A549 (cell line): ENCODE data around the gene PRMT5. TPM values are rescaled to one million over a fixed set of nuclear protein-coding genes. Genes with fewer than 3 reads are reported as not detected.

Experiments
- ATAC-seq, 2 experiments: fragments of 200-7000 bp in 1 of 2; fragments of >200 bp in 1 of 2; cut with Nextera tagmentation in 1 of 2; cut with Tn5 transposase in 1 of 2; 3 replicates each; pipeline versions ENCODE4 v1.8.0 to v1.9.1; 2018 to 2020; ENCODE audit warnings: mild to moderate bottlenecking in 1 of 2, moderate library complexity in 1 of 2
- CTCF ChIA-PET: fragments of 300-600 bp; sonication (Branson Sonifier 250); formaldehyde crosslinking; extraction: SDS; loops from one replicate; lab custom pipeline; 2021; ENCODE audit warnings: antibody characterized with exemption, inconsistent platforms; lab: Yijun Ruan, JAX
- POLR2A ChIA-PET: fragments of 350-600 bp; formaldehyde crosslinking; extraction: SDS; loops from one replicate; lab custom pipeline; 2021; ENCODE audit warnings: antibody characterized with exemption, inconsistent platforms; lab: Yijun Ruan, JAX
- DNase-seq, 2 experiments: peaks; one replicate each; pipeline versions ENCODE4 v3.0.0 to v3.0.0-alpha.2; 2011 to 2016; ENCODE audit warnings: low read depth in 1 of 2, low spot score in 1 of 2
- FAIRE-seq: peaks from 2 replicates; lab custom pipeline; 2011; peaks lifted over from hg19 to GRCh38; lab: Jason Lieb, UNC
- H3K27ac ChIP-seq, 2 experiments: fragments of >200 bp; sonication (Bioruptor Twin); formaldehyde crosslinking; 3 replicates each; pipeline ENCODE4 v1.5.1; 2016 to 2017
- H3K4me1 ChIP-seq: fragments of >200 bp; sonication (Bioruptor Twin); formaldehyde crosslinking; 3 replicates; pipeline ENCODE4 v1.6.1; 2016
- H3K4me2 ChIP-seq: fragments of >200 bp; sonication (Bioruptor Twin); formaldehyde crosslinking; 3 replicates; pipeline ENCODE4 v1.6.1; 2016
- H3K4me3 ChIP-seq: fragments of >200 bp; sonication (Bioruptor Twin); formaldehyde crosslinking; 3 replicates; pipeline ENCODE4 v1.5.1; 2016
- H3K9me3 ChIP-seq: fragments of >200 bp; sonication (Bioruptor Twin); formaldehyde crosslinking; 3 replicates; pipeline ENCODE4 v1.6.1; 2016
- BCL3 ChIP-seq: fragments of >200 bp; sonication (Bioruptor Twin); formaldehyde crosslinking; IDR thresholded peaks from 3 replicates; pipeline ENCODE4 v1.6.1; 2016
- CBX2 ChIP-seq: fragments of 200-600 bp; sonication (generic); IDR thresholded peaks from 2 replicates; pipeline ENCODE4 v1.6.1; 2016; ENCODE audit warnings: low read depth, mild to moderate bottlenecking, borderline replicate concordance
- CEBPB ChIP-seq, 2 experiments: fragments of >200 bp in 1 of 2; sonication (Bioruptor Twin) in 1 of 2; formaldehyde crosslinking in 1 of 2; IDR thresholded peaks; 2 replicates each; pipeline ENCODE4 v1.6.1; 2012 to 2016
- CHD2 ChIP-seq: fragments of 150-350 bp; IDR thresholded peaks from 2 replicates; pipeline ENCODE4 v1.6.1; 2014; ENCODE audit warnings: low read length; ENCODE audit not compliant: partially characterized antibody
- CTCF ChIP-seq: fragments of >200 bp; sonication (Bioruptor Twin); formaldehyde crosslinking; IDR thresholded peaks from 3 replicates; pipeline ENCODE4 v1.5.1; 2016
- EHF ChIP-seq: fragments of 250-450 bp; sonication (Bioruptor Pico); IDR thresholded peaks from 2 replicates; pipeline ENCODE4 v1.5.0; 2020; ENCODE audit warnings: mild to moderate bottlenecking
- EHMT2 ChIP-seq: fragments of 200-600 bp; sonication (generic); IDR thresholded peaks from 2 replicates; pipeline ENCODE4 v1.6.1; 2016; ENCODE audit warnings: antibody characterized with exemption, low read depth, mild to moderate bottlenecking, moderate library complexity
- EP300 ChIP-seq, 2 experiments: fragments of >200 bp; sonication (Bioruptor Twin); formaldehyde crosslinking; IDR thresholded peaks; 2 replicates in 1 of 2; 3 replicates in 1 of 2; pipeline ENCODE4 v1.6.1; 2016 to 2017
- FOSB ChIP-seq: fragments of 250-450 bp; sonication (Bioruptor Pico); IDR thresholded peaks from 2 replicates; pipeline ENCODE4 v1.5.0; 2020; ENCODE audit warnings: mild to moderate bottlenecking, moderate library complexity
- FOSL2 ChIP-seq, 2 experiments: fragments of 450-650 bp in 1 of 2; fragments of >200 bp in 1 of 2; sonication (Bioruptor Twin) in 1 of 2; formaldehyde crosslinking; IDR thresholded peaks; 2 replicates each; pipeline versions ENCODE4 v1.5.0 to v1.6.1; 2016 to 2020; ENCODE audit warnings: mild to moderate bottlenecking in 1 of 2, moderate library complexity in 1 of 2
- GATA3 ChIP-seq: IDR thresholded peaks from 2 replicates; pipeline ENCODE4 v1.6.1; 2012; ENCODE audit warnings: borderline replicate concordance
- HDAC2 ChIP-seq: fragments of 200-600 bp; sonication (generic); IDR thresholded peaks from 2 replicates; pipeline ENCODE4 v1.6.1; 2016
- HES2 ChIP-seq: fragments of >200 bp; sonication (Bioruptor Twin); formaldehyde crosslinking; IDR thresholded peaks from 2 replicates; pipeline ENCODE4 v1.6.1; 2016
- HMGXB4 ChIP-seq: fragments of 250-450 bp; sonication (Bioruptor Pico); IDR thresholded peaks from 2 replicates; pipeline ENCODE4 v1.5.0; 2021; ENCODE audit warnings: mild to moderate bottlenecking, moderate library complexity, borderline replicate concordance
- HOXA7 ChIP-seq: fragments of 250-450 bp; sonication (Bioruptor Pico); IDR thresholded peaks from 2 replicates; pipeline ENCODE4 v1.5.0; 2020; ENCODE audit warnings: mild to moderate bottlenecking, moderate library complexity
- JUN ChIP-seq, 2 experiments: fragments of >200 bp; sonication (Bioruptor Twin); formaldehyde crosslinking; IDR thresholded peaks; 2 replicates in 1 of 2; 3 replicates in 1 of 2; pipeline ENCODE4 v1.6.1; 2016 to 2017
- MAFK ChIP-seq: fragments of 450-650 bp; IDR thresholded peaks from 2 replicates; pipeline ENCODE4 v1.6.1; 2014; ENCODE audit not compliant: partially characterized antibody
- MYC ChIP-seq: IDR thresholded peaks from 2 replicates; pipeline ENCODE4 v1.6.1; 2012; ENCODE audit warnings: mild to moderate bottlenecking, inconsistent platforms, low read length, improper control_type of control experiment, borderline replicate concordance
- NFE2L2 ChIP-seq: fragments of 150-350 bp; conservative IDR thresholded peaks from 2 replicates; pipeline ENCODE4 v1.6.1; 2014; ENCODE audit warnings: low read length
- NPAS2 ChIP-seq: fragments of 250-450 bp; sonication (Bioruptor Pico); IDR thresholded peaks from 2 replicates; pipeline ENCODE4 v1.8.0; 2022; ENCODE audit warnings: mild to moderate bottlenecking, moderate library complexity, borderline replicate concordance
- NR3C1 ChIP-seq: fragments of >200 bp; sonication (Bioruptor Twin); formaldehyde crosslinking; IDR thresholded peaks from 3 replicates; pipeline ENCODE4 v1.6.1; 2017
- PBX3 ChIP-seq: IDR thresholded peaks from 2 replicates; pipeline ENCODE4 v1.6.1; 2012
- PHF8 ChIP-seq: fragments of 200-600 bp; sonication (generic); IDR thresholded peaks from 2 replicates; pipeline ENCODE4 v1.6.1; 2016; ENCODE audit warnings: low read depth, mild to moderate bottlenecking, antibody characterized with exemption, moderate library complexity, borderline replicate concordance
- POLR2A ChIP-seq: IDR thresholded peaks from 2 replicates; pipeline ENCODE4 v1.6.1; 2012; ENCODE audit warnings: mild to moderate bottlenecking, low read length
- RAD21 ChIP-seq, 2 experiments: fragments of >200 bp in 1 of 2; sonication (Bioruptor Twin) in 1 of 2; formaldehyde crosslinking in 1 of 2; IDR thresholded peaks in 1 of 2; conservative IDR thresholded peaks in 1 of 2; 2 replicates in 1 of 2; 3 replicates in 1 of 2; pipeline ENCODE4 v1.6.1; 2012 to 2018; ENCODE audit warnings: inconsistent platforms in 1 of 2
- RARB ChIP-seq: fragments of 250-450 bp; sonication (Bioruptor Pico); IDR thresholded peaks from 2 replicates; pipeline ENCODE4 v1.8.0; 2021; ENCODE audit warnings: mild to moderate bottlenecking, moderate library complexity
- SMC3 ChIP-seq: fragments of >200 bp; sonication (Bioruptor Twin); formaldehyde crosslinking; IDR thresholded peaks from 3 replicates; pipeline ENCODE4 v1.6.1; 2018; ENCODE audit warnings: inconsistent platforms
- TFCP2L1 ChIP-seq: fragments of 250-450 bp; sonication (Bioruptor Pico); IDR thresholded peaks from 2 replicates; pipeline ENCODE4 v1.5.0; 2021; ENCODE audit warnings: mild to moderate bottlenecking
- TP53 ChIP-seq: fragments of 250-450 bp; sonication (Bioruptor Pico); IDR thresholded peaks from 2 replicates; pipeline ENCODE4 v1.5.0; 2021; ENCODE audit warnings: mild to moderate bottlenecking, moderate library complexity
- ZFP36 ChIP-seq: fragments of 450-650 bp; IDR thresholded peaks from 2 replicates; pipeline ENCODE4 v1.6.1; 2014; ENCODE audit warnings: borderline replicate concordance; ENCODE audit not compliant: partially characterized antibody
- ZNF302 ChIP-seq: fragments of 250-450 bp; sonication (Bioruptor Pico); IDR thresholded peaks from 2 replicates; pipeline ENCODE4 v1.9.0; 2021; ENCODE audit warnings: inconsistent platforms, mild to moderate bottlenecking, moderate library complexity
- WGBS: methylation state at CpG from one replicate; pipeline ENCODE4 v1.1.6; 2017; ENCODE audit errors: missing lambda C conversion rate; 5-methylcytosine and 5-hydroxymethylcytosine counted together
- polyA plus RNA-seq, 4 experiments: library from polyadenylated mRNA; depleted of rRNA in 3 of 4; stranded (reverse); fragments of >200 nt; fragmentation: RNase III in 1 of 4; extraction: RNeasy Plus Mini Kit Qiagen cat#74134 plus additional on column Dnase treatment in 1 of 4; gene quantifications; 2 replicates in 3 of 4; 3 replicates in 1 of 4; pipeline ENCODE4 v1.2.3, GENCODE V29; 2011 to 2017

The PRMT5 gene
- polyA plus RNA-seq, 2 of the 4 experiments (the other 2 are of a cell fraction): 188 to 214 TPM

GRCh38 chr14:22896356-22896755, 32.8 kb downstream of the PRMT5 start:
- H3K4me2 ChIP-seq: no peak overlapping the region
- ChIA-PET CTCF (interaction anchor here (0.8 to 16.6 kb wide), 11 partner anchors 15 to 341 kb away, joined by 3 to 368 read pairs (median 4); partner anchors contain the start of genes LRP10, OR6J1, PRMT5 and REM2), POLR2A (interaction anchor here (1.0 to 1.5 kb wide), 3 partner anchors 10 to 25 kb away, joined by 4 to 6 read pairs (median 4); partner anchors contain the start of genes LRP10 and RBM23)
- ATAC-seq (no peak), DNase-seq (no peak), FAIRE-seq (no peak)
- H3K4me3 ChIP-seq: no peak overlapping the region
- H3K27ac ChIP-seq: no peak overlapping the region
- TF ChIP-seq TP53 (CRISPR knock-in tag) (no peak), CTCF (no peak), NR3C1 (no peak), RARB (no peak), FOSB (CRISPR knock-in tag) (no peak), HMGXB4 (CRISPR knock-in tag) (no peak), RAD21 (conservative IDR thresholded peaks at IDR 0.05 in 1 of 2, IDR thresholded peaks at IDR 0.05 in 1 of 2) (no peak), EHMT2 (no peak), EHF (CRISPR knock-in tag) (no peak), CEBPB (IDR thresholded peaks at IDR 0.05) (no peak), PHF8 (no peak), SMC3 (no peak), ZFP36 (no peak), HOXA7 (CRISPR knock-in tag) (no peak), GATA3 (no peak), HDAC2 (no peak), CBX2 (no peak), CHD2 (no peak)
- no peaks in the 10 kb centered on the region for H3K9me3 ChIP-seq
- H3K4me1 ChIP-seq: peaks cover 17% of the 10 kb centered on the region
- 85% methylated on average over 5 of the region's 5 CpGs for WGBS

- 86% methylated on average over 1 of the region's 1 CpG for WGBS
- ChIA-PET POLR2A (interaction anchor here (1.5 kb wide), 1 partner anchor 24 kb away, joined by 6 read pairs; the partner anchor contains the start of gene RBM23), CTCF (interaction anchor here (1.3 to 16.6 kb wide), 6 partner anchors 14 to 339 kb away, joined by 4 to 368 read pairs (median 11); partner anchors contain the start of genes LRP10 and REM2)
- H3K27ac ChIP-seq: no peak overlapping the region
- no peak overlapping the region for H3K4me2 ChIP-seq
- H3K4me1 ChIP-seq: peaks cover 18% of the 10 kb centered on the region
- no peak for FAIRE-seq
- no peak for DNase-seq
- no peaks in the 10 kb centered on the region for H3K9me3 ChIP-seq
- no peak overlapping the region for H3K4me3 ChIP-seq
- no peak for ATAC-seq
- TF ChIP-seq BCL3: no peak
- TF ChIP-seq NPAS2 (CRISPR knock-in tag): no peak
- TF ChIP-seq EHF (CRISPR knock-in tag): no peak
- TF ChIP-seq HMGXB4 (CRISPR knock-in tag): no peak
- no peak for TF ChIP-seq MYC
- TF ChIP-seq NFE2L2: no peak
- no peak for TF ChIP-seq PBX3
- no peak for TF ChIP-seq EP300 (IDR thresholded peaks at IDR 0.05)
- no peak for TF ChIP-seq TP53 (CRISPR knock-in tag)
- TF ChIP-seq HDAC2: no peak
- TF ChIP-seq POLR2A: no peak
- TF ChIP-seq FOSL2 (IDR thresholded peaks at IDR 0.05): no peak
- TF ChIP-seq FOSL2 (CRISPR knock-in tag; IDR thresholded peaks at IDR 0.05): no peak
- no peak for TF ChIP-seq JUN (IDR thresholded peaks at IDR 0.05)
- no peak for TF ChIP-seq TFCP2L1 (CRISPR knock-in tag)
- TF ChIP-seq HES2: no peak
- TF ChIP-seq ZNF302 (CRISPR knock-in tag): no peak
- no peak for TF ChIP-seq MAFK
- TF ChIP-seq RARB: no peak
Observed at GRCh38 chr14:22895402-22895801, 33.8 kb downstream of the PRMT5 start.
